ENCODE data around the gene SLC29A4.
"Not testable (repeated sequence)": the region's sequence is repeated elsewhere in the genome, so short reads cannot be mapped to it uniquely, and the experiment has no call there.

DNA sequence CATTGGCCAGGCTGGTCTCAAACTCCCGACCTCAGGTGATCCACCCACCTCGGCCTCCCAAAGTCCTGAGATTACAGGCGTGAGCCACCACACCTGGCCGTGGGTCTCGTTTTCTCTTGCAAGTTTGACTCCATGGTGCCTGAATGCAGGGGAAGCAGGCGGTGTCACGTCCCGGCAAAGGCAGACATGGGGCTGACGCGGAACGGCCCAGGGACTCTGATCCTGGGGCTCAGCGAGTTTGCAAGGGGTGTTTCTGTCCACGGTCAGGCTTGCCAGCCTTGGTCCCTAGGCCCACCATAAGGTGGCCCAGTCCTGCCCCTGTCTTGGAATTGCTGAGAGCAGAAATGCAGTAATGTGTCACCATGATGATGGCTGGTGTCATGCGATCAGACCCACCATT is 6.6 kb upstream of the SLC29A4 start:
- not testable (repeated sequence) for TF ChIP-seq ZFP3 (CRISPR knock-in tag; IDR thresholded peaks at IDR 0.05); ESRRG (CRISPR knock-in tag; IDR thresholded peaks at IDR 0.05); PPARA (CRISPR knock-in tag; IDR thresholded peaks at IDR 0.05; ENCODE audit: borderline replicate concordance); RARB (CRISPR knock-in tag; IDR thresholded peaks at IDR 0.05); ISL1 (CRISPR knock-in tag; IDR thresholded peaks at IDR 0.05)
- TF ChIP-seq, protein P1, sequence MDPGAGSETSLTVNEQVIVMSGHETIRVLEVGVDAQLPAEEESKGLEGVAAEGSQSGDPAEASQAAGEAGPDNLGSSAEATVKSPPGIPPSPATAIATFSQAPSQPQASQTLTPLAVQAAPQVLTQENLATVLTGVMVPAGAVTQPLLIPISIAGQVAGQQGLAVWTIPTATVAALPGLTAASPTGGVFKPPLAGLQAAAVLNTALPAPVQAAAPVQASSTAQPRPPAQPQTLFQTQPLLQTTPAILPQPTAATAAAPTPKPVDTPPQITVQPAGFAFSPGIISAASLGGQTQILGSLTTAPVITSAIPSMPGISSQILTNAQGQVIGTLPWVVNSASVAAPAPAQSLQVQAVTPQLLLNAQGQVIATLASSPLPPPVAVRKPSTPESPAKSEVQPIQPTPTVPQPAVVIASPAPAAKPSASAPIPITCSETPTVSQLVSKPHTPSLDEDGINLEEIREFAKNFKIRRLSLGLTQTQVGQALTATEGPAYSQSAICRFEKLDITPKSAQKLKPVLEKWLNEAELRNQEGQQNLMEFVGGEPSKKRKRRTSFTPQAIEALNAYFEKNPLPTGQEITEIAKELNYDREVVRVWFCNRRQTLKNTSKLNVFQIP (CRISPR knock-in tag; IDR thresholded peaks at IDR 0.05; ENCODE audit: borderline replicate concordance, low read depth), result not testable (repeated sequence)
- TF ChIP-seq, protein P2, sequence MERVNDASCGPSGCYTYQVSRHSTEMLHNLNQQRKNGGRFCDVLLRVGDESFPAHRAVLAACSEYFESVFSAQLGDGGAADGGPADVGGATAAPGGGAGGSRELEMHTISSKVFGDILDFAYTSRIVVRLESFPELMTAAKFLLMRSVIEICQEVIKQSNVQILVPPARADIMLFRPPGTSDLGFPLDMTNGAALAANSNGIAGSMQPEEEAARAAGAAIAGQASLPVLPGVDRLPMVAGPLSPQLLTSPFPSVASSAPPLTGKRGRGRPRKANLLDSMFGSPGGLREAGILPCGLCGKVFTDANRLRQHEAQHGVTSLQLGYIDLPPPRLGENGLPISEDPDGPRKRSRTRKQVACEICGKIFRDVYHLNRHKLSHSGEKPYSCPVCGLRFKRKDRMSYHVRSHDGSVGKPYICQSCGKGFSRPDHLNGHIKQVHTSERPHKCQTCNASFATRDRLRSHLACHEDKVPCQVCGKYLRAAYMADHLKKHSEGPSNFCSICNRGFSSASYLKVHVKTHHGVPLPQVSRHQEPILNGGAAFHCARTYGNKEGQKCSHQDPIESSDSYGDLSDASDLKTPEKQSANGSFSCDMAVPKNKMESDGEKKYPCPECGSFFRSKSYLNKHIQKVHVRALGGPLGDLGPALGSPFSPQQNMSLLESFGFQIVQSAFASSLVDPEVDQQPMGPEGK (CRISPR knock-in tag; IDR thresholded peaks at IDR 0.05; ENCODE audit: borderline replicate concordance), result not testable (repeated sequence)
- TF ChIP-seq, protein P3, sequence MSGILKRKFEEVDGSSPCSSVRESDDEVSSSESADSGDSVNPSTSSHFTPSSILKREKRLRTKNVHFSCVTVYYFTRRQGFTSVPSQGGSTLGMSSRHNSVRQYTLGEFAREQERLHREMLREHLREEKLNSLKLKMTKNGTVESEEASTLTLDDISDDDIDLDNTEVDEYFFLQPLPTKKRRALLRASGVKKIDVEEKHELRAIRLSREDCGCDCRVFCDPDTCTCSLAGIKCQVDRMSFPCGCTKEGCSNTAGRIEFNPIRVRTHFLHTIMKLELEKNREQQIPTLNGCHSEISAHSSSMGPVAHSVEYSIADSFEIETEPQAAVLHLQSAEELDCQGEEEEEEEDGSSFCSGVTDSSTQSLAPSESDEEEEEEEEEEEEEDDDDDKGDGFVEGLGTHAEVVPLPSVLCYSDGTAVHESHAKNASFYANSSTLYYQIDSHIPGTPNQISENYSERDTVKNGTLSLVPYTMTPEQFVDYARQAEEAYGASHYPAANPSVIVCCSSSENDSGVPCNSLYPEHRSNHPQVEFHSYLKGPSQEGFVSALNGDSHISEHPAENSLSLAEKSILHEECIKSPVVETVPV (CRISPR knock-in tag; IDR thresholded peaks at IDR 0.05), result not testable (repeated sequence)

Data from SK-N-SH treated with all-trans-retinoic acid at 6 μM for 48 hours (cell line).